Ovary (tissue), 3 donors: ENCODE data around the gene NPAS2.

ENCODE experiments used
- CTCF ChIP-seq, 3 donors: fragments of 450-650 bp in 2 of 3; fragments of 200-600 bp in 1 of 3; IDR thresholded peaks; one replicate each; pipeline versions ENCODE4 v1.5.1 to v1.8.0; 2016 to 2022; ENCODE audit warnings: antibody characterized with exemption in 3 of 3, mild to moderate bottlenecking in 1 of 3
- EP300 ChIP-seq: sonication (generic); formaldehyde crosslinking; IDR thresholded peaks from one replicate; pipeline ENCODE4 v1.6.1; 2017; ENCODE audit warnings: antibody characterized with exemption
- POLR2A ChIP-seq: fragments of 450-650 bp; IDR thresholded peaks from one replicate; pipeline ENCODE4 v1.6.1; 2017; ENCODE audit warnings: antibody characterized with exemption, mild to moderate bottlenecking, moderate library complexity
- donor health status: DM: no; HTN: no; CAD: no.

GRCh38 chr2:100819370-100820272, at the start of gene NPAS2:
- TF ChIP-seq CTCF (IDR thresholded peaks at IDR 0.05) (no peak), POLR2A (no peak), EP300 (no peak)
